Daoy (cell line): ENCODE measurements around the gene IL12RB2. TPM values are rescaled to one million over a fixed set of nuclear protein-coding genes. Genes with fewer than 3 reads are reported as not detected.
A peak's percentile ranks its signal among the peaks of the same experiment; 100 is the strongest.
"Not testable (repeated sequence)": the region's sequence is repeated elsewhere in the genome, so short reads cannot be mapped to it uniquely, and the experiment has no call there.

Experiments used
- DNase-seq: peaks from one replicate; pipeline ENCODE4 v3.0.0-alpha.2; 2015; ENCODE audit warnings: low read depth
- total RNA-seq: library from RNA; depleted of rRNA; stranded (reverse); fragments of >200 nt; shearing (Covaris generic); gene quantifications from 2 replicates; pipeline ENCODE4 v1.2.3, GENCODE V29; 2014

IL12RB2 gene
- total RNA-seq, 1 experiment from 2014 or later = 0.57 TPM

GRCh38 chr1:67394548-67394947 is 86.9 kb downstream of the IL12RB2 start:
- DNase-seq = no peak

GRCh38 chr1:67399199-67399993 is 91.7 kb downstream of the IL12RB2 start:
- no peak for DNase-seq

- peak; percentile 78 for DNase-seq
Observed at GRCh38 chr1:67400029-67400786, 92.5 kb downstream of the IL12RB2 start.

GRCh38 chr1:67401443-67401842 is 93.8 kb downstream of the IL12RB2 start:
- no peak for DNase-seq

GRCh38 chr1:67404212-67404620 is 96.5 kb downstream of the IL12RB2 start:
- DNase-seq = peak; percentile 7

- DNase-seq = no peak
Observed at GRCh38 chr1:67405473-67406245, 98.0 kb downstream of the IL12RB2 start.

GRCh38 chr1:67407498-67407897 is 99.8 kb downstream of the IL12RB2 start:
- no peak for DNase-seq

GRCh38 chr1:67408148-67408547 is 100.5 kb downstream of the IL12RB2 start:
- no peak for DNase-seq

- DNase-seq = not testable (repeated sequence)
Observed at GRCh38 chr1:67413101-67413500, 105.4 kb downstream of the IL12RB2 start.

- DNase-seq = no peak
Observed at GRCh38 chr1:67414574-67414973, 106.9 kb downstream of the IL12RB2 start.

- DNase-seq = no peak
Observed at GRCh38 chr1:67415041-67415440, 107.4 kb downstream of the IL12RB2 start.

GRCh38 chr1:67417733-67418132 is 110.1 kb downstream of the IL12RB2 start:
- DNase-seq = not testable (repeated sequence)

GRCh38 chr1:67418839-67419586 is 111.3 kb downstream of the IL12RB2 start:
- no peak for DNase-seq

GRCh38 chr1:67420835-67421492 is 113.3 kb downstream of the IL12RB2 start:
- DNase-seq = no peak

GRCh38 chr1:67427465-67427864 is 119.8 kb downstream of the IL12RB2 start:
- no peak for DNase-seq

GRCh38 chr1:67427947-67428346 is 120.3 kb downstream of the IL12RB2 start:
- no peak for DNase-seq

GRCh38 chr1:67429011-67429527 is 121.4 kb downstream of the IL12RB2 start:
- peak; percentile 41 for DNase-seq

- DNase-seq = peak; percentile 48
Observed at GRCh38 chr1:67429528-67430357, 122.1 kb downstream of the IL12RB2 start.

GRCh38 chr1:67430358-67431155 is 122.9 kb downstream of the IL12RB2 start, which contains the start of gene SERBP1:
TSS of gene SERBP1 (minus strand) at chr1:67430402. CDS start at chr1:67430300, 102 bp downstream.
- peak; percentile 99 for DNase-seq
